GM18861 (cell line): Measurements from ENCODE around the gene ATP9B.

Experiments used
- ATAC-seq: cut with Tn5 transposase; IDR thresholded peaks from one replicate; pipeline ENCODE4 v1.9.1; 2021; ENCODE audit not compliant: unreplicated experiment

Gene ATP9B

DNA sequence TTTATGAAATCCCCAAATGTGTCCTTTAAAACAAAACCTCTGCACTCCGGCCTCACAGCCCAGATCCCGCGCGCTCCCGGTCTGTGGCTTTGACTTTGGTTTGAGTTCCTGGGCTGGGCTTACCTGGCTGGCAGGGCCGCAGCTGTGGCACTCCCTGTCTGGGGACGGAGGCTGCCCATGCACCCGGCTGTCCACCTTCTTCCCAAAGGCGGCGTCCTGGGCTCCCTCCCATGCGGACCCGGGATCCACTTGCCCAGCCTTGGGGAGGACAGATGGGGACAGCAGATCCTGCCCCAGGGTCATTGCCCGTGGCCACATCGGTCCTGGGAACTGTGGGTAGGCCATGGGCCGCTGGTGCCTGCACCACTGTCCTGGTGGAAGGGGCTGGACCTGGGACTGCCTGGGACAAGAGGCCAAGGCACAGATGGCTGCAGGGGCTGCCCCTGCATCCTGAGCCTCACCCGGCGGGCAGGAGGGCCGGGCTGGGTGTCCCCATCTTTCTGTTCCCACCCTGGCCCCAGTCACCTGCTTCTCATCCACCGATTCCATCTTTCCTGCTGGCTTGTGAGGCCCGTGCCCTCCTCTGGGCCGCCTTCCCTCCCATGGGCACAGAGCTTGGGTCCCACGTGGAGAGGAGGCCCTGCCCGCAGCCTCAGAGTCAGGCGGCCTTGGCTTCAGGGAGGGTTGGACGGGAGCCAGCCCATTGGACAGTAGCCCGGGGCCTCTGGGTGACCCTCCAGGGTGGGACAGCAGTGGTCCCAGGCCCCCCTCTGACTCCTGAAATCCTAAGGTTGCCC lies 354.2 kb downstream of the ATP9B start:
- no peak for ATAC-seq

DNA sequence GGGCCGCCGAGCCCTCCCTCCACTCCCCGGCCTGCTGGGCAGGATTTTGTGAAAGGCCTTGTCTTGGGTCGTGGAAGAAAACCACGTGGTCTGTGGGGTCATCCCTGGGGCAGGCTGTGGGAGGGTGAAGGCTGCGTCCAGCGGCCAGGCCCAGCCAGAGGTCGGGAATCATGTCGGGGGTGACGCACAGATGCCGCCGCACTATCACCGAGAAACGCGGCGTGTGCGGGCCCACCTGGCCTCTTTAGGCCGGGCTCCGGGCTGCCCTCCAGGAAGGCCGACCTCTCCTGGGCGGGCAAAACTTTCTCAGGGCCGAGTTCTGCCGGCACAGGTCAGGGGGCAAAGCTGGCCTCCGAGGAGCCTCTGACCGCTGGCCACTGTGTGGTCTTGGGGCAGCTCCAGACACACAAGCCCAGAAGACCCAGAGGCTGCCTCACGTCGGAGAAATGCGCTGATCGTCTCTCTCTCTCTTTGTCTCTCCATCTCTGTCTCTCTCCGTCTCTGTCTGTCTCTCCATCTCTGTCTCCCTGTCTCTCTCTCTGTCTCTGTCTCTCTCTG lies 354.9 kb downstream of the ATP9B start:
- ATAC-seq: no peak

DNA sequence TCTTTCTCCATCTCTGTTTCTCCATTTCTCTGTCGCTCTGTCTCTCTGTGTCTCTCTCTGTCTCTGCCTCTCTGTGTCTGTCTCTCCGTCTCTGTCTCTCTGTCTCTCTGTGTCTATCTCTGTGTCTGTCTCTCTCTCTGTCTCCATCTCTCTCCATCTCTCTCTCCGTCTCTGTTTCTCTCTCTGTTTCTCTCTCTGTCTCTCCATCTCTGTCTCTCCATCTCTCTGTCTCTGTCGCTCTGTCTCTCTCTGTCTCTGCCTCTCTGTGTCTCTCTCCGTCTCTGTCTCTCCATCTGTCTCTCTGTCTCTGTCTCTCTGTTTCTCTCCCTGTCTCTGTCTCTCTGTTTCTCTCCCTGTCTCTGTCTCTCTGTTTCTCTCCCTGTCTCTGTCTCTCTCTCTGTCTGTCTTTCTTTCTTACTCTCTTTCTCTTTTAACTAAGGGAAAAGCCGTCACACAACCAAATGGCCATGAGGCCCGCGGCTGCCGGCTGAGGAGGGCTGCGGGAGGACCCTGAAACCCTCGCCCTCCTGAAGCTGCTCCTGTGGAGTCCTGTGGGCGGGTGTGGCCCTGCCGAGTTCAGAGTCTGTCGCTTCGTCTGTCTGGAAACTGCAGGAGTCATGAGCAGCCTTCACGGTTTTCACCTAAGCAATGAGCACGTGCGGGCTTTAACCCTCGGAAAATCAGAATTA lies 355.8 kb downstream of the ATP9B start:
- ATAC-seq: no peak

DNA sequence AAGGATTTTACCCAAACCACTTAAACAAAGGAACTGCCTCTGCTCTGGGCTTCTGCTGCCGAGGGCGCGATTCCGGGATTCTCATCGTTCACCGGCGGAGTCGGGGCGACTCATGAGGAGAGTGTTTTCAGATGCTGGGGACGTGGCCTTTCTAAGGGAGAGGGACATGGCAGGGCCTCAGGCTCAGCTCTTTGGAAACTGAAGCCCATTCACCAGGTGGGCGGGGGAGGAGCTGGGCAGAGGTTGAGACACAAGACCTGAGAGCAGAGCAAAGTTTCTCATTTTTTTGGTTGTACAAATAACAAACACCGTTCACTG lies 356.3 kb downstream of the ATP9B start:
- no peak for ATAC-seq

DNA sequence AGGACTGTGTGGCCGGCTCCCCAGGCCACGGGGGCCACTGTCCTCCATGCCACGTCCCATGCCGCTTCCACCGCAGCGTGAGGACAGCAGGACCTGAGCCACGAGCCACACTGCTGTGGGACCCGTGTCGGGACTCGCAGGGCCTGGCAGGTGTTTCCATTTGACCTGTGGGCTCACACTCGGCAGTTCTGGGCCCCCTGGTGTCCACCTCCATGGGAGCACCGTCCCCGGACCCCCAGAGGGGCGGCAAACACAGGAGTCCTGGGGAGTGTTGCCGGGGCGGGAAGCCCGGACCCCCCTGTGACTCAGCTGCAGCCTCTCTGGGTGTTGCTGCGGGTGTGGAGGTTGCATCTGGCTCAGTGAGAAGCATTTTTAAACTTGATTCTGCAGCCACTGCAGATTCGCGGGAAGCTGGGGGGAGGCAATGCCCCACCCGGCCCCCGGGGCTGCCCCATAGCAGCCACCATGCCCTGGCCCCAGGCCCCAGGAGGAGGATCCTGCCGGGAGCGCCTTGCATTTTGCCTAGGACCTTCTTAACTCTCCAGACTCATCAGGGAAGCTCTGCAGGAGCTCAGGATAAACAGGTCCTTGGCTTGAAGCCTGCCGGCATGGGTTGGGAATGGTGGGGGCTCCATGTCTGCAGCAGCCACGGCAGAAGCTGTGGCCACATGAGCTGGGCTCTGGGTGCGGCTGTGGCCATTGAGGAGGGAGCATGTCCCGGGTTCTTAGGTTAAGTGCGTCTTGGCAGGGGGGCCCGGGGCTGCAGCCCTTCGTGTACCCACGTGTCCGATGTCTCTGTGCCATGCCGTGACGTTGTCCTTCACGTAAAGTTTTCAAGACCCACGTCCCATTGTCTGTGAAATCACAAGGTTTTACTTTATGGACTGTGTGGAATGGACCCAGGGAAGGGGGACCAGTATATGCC lies 357.4 kb downstream of the ATP9B start:
- ATAC-seq: no peak

DNA sequence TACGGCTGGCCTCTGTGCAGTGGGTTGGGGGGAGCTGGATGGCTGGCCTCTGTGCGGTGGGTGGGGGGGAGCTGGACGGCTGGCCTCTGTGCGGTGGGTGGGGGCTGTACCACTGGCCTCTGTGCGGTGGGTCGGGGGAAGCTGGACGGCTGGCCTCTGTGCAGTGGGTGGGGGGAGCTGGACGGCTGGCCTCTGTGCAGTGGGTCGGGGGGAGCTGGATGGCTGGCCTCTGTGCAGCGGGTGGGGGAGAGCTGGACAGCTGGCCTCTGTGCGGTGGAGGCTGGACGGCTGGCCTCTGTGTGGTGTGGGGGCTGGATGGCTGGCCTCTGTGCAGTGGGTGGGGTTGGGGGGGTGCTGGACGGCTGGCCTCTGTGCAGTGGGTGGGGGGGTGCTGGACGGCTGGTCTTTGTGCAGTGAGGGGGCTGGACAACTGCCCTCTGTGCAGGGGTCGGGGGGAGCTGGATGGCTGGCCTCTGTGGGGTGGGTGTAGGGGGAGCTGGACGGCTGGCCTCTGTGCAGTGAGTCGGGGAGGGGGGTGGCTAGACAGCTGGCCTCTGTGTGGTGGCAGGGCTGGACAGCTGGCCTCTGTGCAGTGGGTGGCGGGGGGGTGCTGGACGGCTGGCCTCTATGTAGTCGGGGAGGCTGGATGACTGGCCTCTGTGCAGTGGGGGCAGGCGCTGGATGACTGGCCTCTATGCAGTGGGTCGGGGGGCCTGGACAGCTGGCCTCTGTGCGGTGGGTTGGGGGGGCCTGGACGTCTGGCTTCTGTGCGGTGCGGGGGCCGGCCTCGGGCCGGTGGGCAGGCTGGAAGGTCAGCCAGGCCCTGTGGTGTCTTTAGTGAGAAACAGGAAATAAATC lies 358.4 kb downstream of the ATP9B start:
- no peak for ATAC-seq
